Motor neuron (in vitro differentiated cells): ENCODE measurements around the gene MECR. TPM values are rescaled to one million over a fixed set of nuclear protein-coding genes. Genes with fewer than 3 reads are reported as not detected.
"Not testable (repeated sequence)": the region's sequence is repeated elsewhere in the genome, so short reads cannot be mapped to it uniquely, and the experiment has no call there.

Source experiments
- ATAC-seq, 8 experiments: fragments of 200-7000 bp; cut with Tn5 transposase; replicated peaks in 6 of 8; 2 replicates each; pipeline ENCODE4 v1.8.0; 2021; ENCODE audit warnings: mild to moderate bottlenecking in 8 of 8, moderate library complexity in 8 of 8
- H3K27ac ChIP-seq, 2 donors: fragments of 250-450 bp; sonication (Bioruptor Pico); 2 replicates each; pipeline ENCODE4 v1.9.0; 2021; ENCODE audit warnings: antibody characterized with exemption in 2 of 2, mild to moderate bottlenecking in 2 of 2, moderate library complexity in 1 of 2
- H3K4me1 ChIP-seq, 2 donors: fragments of 250-450 bp; sonication (Bioruptor Pico); replicated peaks in 1 of 2; 2 replicates each; pipeline ENCODE4 v1.6.1; 2021; ENCODE audit warnings: antibody characterized with exemption in 2 of 2, mild to moderate bottlenecking in 2 of 2, moderate library complexity in 1 of 2
- H3K4me3 ChIP-seq, 5 donors: fragments of 250-450 bp; sonication (Bioruptor Pico); 2 replicates each; pipeline ENCODE4 v1.9.0; 2021; ENCODE audit warnings: antibody characterized with exemption in 5 of 5, mild to moderate bottlenecking in 5 of 5, moderate library complexity in 4 of 5
- WGBS, 10 experiments: fragments of 450-650 bp; shearing (Covaris generic); methylation state at CpG; one replicate each; pipeline ENCODE4 v1.0.0; 2022; 5-methylcytosine and 5-hydroxymethylcytosine counted together
- in situ Hi-C, 9 experiments: fragments of 400-800 bp; cut with MboI; loops; one replicate each; pipeline ENCODE4 v1.15.0; 2021; ENCODE audit warnings: low sequenced_read_pairs in 9 of 9, low pct_unique_long_range_greater_than_20kb in 2 of 9; ENCODE audit not compliant: unreplicated experiment in 9 of 9
- total RNA-seq, 8 experiments: library from RNA; unstranded; fragments of 300-600 nt; gene quantifications; 2 replicates each; pipeline versions ENCODE4 v1.2.3 to v1.2.4, GENCODE V29; 2022

MECR gene
- total RNA-seq, 8 experiments from 2014 or later = 24.2 to 42.9 (median 29.2) TPM

GRCh38 chr1:29227511-29227910 is 3.2 kb downstream of the MECR start:
- peaks cover 6 to 26% of the 10 kb centered on the region in 2 donors for H3K4me1 ChIP-seq
- no peak for ATAC-seq
- in situ Hi-C loops = loop anchor here (25.0 kb wide), 8 partner anchors 235 to 1485 kb away; partner anchors contain the start of gene MATN1 (in 5 of the 9)
- no peak overlapping the region for H3K27ac ChIP-seq
- H3K4me3 ChIP-seq = no peak overlapping the region
- WGBS, 10 experiments = 75 to 100% (median 90%) methylated on average over 1 to 5 of the region's 5 CpGs; no CpG with 5 or more reads in 1 of the 10 experiments

GRCh38 chr1:29225361-29225760 is 5.4 kb downstream of the MECR start:
- peak in 1 of 8 experiments; percentile 14 for ATAC-seq
- no peak overlapping the region for H3K4me3 ChIP-seq
- WGBS, 10 experiments = 80 to 100% (median 89%) methylated on average over 1 to 3 of the region's 4 CpGs; no CpG with 5 or more reads in 5 of the 10 experiments
- H3K27ac ChIP-seq = no peak overlapping the region
- in situ Hi-C loops = loop anchor here (25.0 kb wide), 8 partner anchors 237 to 1487 kb away; partner anchors contain the start of gene MATN1 (in 5 of the 9)
- H3K4me1 ChIP-seq = peaks cover 6 to 26% of the 10 kb centered on the region in 2 donors

- Histone ChIP-seq H3K27ac (no peak overlapping the region), H3K4me1 (peaks cover 0 to 23% of the 10 kb centered on the region in 2 donors), H3K4me3 (no peak overlapping the region)
- no peak for ATAC-seq
- 90 to 100% (median 94%) methylated on average over 1 to 4 of the region's 5 CpGs; no CpG with 5 or more reads in 4 of the 10 experiments for WGBS, 10 experiments
- in situ Hi-C loops = loop anchor here in 2 of 9 experiments (25.0 kb wide), 2 partner anchors 337 to 437 kb away; no protein-coding TSS in a partner anchor
These were observed 6.3 kb downstream of the MECR start for GRCh38 chr1:29224356-29224837.

- Histone ChIP-seq H3K4me1 (peaks cover 0 to 15% of the 10 kb centered on the region in 2 donors), H3K27ac (no peak overlapping the region), H3K4me3 (no peak overlapping the region)
- ATAC-seq = no peak
- WGBS, 10 experiments = 20 to 100% (median 80%) methylated on average over 1 to 6 of the region's 6 CpGs; no CpG with 5 or more reads in 1 of the 10 experiments
- in situ Hi-C loops = loop anchor here in 2 of 9 experiments (25.0 kb wide), 2 partner anchors 336 to 436 kb away; no protein-coding TSS in a partner anchor
These were observed 7.2 kb downstream of the MECR start for GRCh38 chr1:29223521-29223920.

GRCh38 chr1:29222686-29223085 is 8.0 kb downstream of the MECR start:
- Histone ChIP-seq H3K4me3 (no peak overlapping the region), H3K27ac (no peak overlapping the region), H3K4me1 (peaks cover 0 to 12% of the 10 kb centered on the region in 2 donors)
- 40% methylated on average over 1 of the region's 1 CpG; no CpG with 5 or more reads in 9 of the 10 experiments for WGBS, 10 experiments
- in situ Hi-C loops = loop anchor here in 2 of 9 experiments (25.0 kb wide), 2 partner anchors 335 to 435 kb away; no protein-coding TSS in a partner anchor
- peak in 4 of 8 experiments; percentile 13 to 80 (median 35) for ATAC-seq

GRCh38 chr1:29222260-29222659 is 8.5 kb downstream of the MECR start:
- WGBS, 10 experiments = 71 to 100% (median 78%) methylated on average over 1 to 6 of the region's 6 CpGs; no CpG with 5 or more reads in 2 of the 10 experiments
- not testable (repeated sequence) for H3K4me3 ChIP-seq, H3K27ac ChIP-seq, ATAC-seq
- H3K4me1 ChIP-seq = peaks cover 0 to 12% of the 10 kb centered on the region in 2 donors
- in situ Hi-C loops = loop anchor here in 2 of 9 experiments (25.0 kb wide), 2 partner anchors 335 to 435 kb away; no protein-coding TSS in a partner anchor

- Histone ChIP-seq H3K4me1 (peaks cover 0 to 12% of the 10 kb centered on the region in 2 donors), H3K27ac (no peak overlapping the region), H3K4me3 (no peak overlapping the region)
- in situ Hi-C loops = loop anchor here in 2 of 9 experiments (25.0 kb wide), 2 partner anchors 334 to 434 kb away; no protein-coding TSS in a partner anchor
- 70 to 100% (median 97%) methylated on average over 1 to 3 of the region's 3 CpGs for WGBS, 10 experiments
- ATAC-seq = no peak
These were observed 9.4 kb downstream of the MECR start for GRCh38 chr1:29221296-29221695.

- 60 to 100% (median 100%) methylated on average over 1 to 2 of the region's 2 CpGs; no CpG with 5 or more reads in 5 of the 10 experiments for WGBS, 10 experiments
- in situ Hi-C loops = loop anchor here in 2 of 9 experiments (25.0 kb wide), 2 partner anchors 331 to 431 kb away; no protein-coding TSS in a partner anchor
- Histone ChIP-seq H3K4me3 (no peak overlapping the region), H3K4me1 (peaks cover 0 to 11% of the 10 kb centered on the region in 2 donors), H3K27ac (no peak overlapping the region)
- ATAC-seq = peak in 1 of 8 experiments; percentile 21
These were observed 12.5 kb downstream of the MECR start for GRCh38 chr1:29218223-29218622.

GRCh38 chr1:29217633-29218032 is 13.1 kb downstream of the MECR start:
- Histone ChIP-seq H3K4me3 (no peak overlapping the region), H3K4me1 (peaks cover 0 to 5% of the 10 kb centered on the region in 2 donors), H3K27ac (no peak overlapping the region)
- 80 to 100% (median 100%) methylated on average over 1 to 2 of the region's 2 CpGs; no CpG with 5 or more reads in 3 of the 10 experiments for WGBS, 10 experiments
- in situ Hi-C loops = loop anchor here in 2 of 9 experiments (25.0 kb wide), 2 partner anchors 330 to 430 kb away; no protein-coding TSS in a partner anchor
- no peak for ATAC-seq

- in situ Hi-C loops = loop anchor here in 2 of 9 experiments (25.0 kb wide), 2 partner anchors 326 to 426 kb away; no protein-coding TSS in a partner anchor
- Histone ChIP-seq H3K4me1 (no peaks in the 10 kb centered on the region), H3K4me3 (no peak overlapping the region), H3K27ac (no peak overlapping the region)
- WGBS, 10 experiments = 80 to 100% (median 99%) methylated on average over 1 to 5 of the region's 5 CpGs; no CpG with 5 or more reads in 2 of the 10 experiments
- ATAC-seq = peak in 1 of 8 experiments; percentile 6
These were observed 17.7 kb downstream of the MECR start for GRCh38 chr1:29213055-29213454.

- WGBS, 10 experiments = 55 to 100% (median 92%) methylated on average over 1 to 12 of the region's 12 CpGs
- no peaks in the 10 kb centered on the region for H3K4me1 ChIP-seq
- in situ Hi-C loops = loop anchor here in 2 of 9 experiments (25.0 kb wide), 2 partner anchors 324 to 424 kb away; no protein-coding TSS in a partner anchor
- H3K4me3 ChIP-seq = no peak overlapping the region
- ATAC-seq = peak in 1 of 8 experiments; percentile 52
- no peak overlapping the region for H3K27ac ChIP-seq
These were observed 19.4 kb downstream of the MECR start for GRCh38 chr1:29211086-29212030.
